EL (cell line): ENCODE results near the gene ZNF750.

Experiments
- DNase-seq: peaks from one replicate; pipeline ENCODE4 v3.0.0-alpha.2; 2016

ZNF750 gene

GRCh38 chr17:82810644-82811430 is 29.0 kb downstream of the ZNF750 start:
- DNase-seq: no peak

GRCh38 chr17:82808921-82809905 is 30.6 kb downstream of the ZNF750 start:
- no peak for DNase-seq

GRCh38 chr17:82808006-82808405 is 31.8 kb downstream of the ZNF750 start:
- no peak for DNase-seq

- no peak for DNase-seq
These were observed 32.3 kb downstream of the ZNF750 start for GRCh38 chr17:82807562-82807961.

- no peak for DNase-seq
These were observed 32.7 kb downstream of the ZNF750 start for GRCh38 chr17:82807101-82807500.

GRCh38 chr17:82806645-82807044 is 33.2 kb downstream of the ZNF750 start:
- DNase-seq: no peak

GRCh38 chr17:82805823-82806222 is 34.0 kb downstream of the ZNF750 start:
- DNase-seq: no peak

GRCh38 chr17:82805254-82805653 is 34.6 kb downstream of the ZNF750 start:
- no peak for DNase-seq

GRCh38 chr17:82804442-82805191 is 35.2 kb downstream of the ZNF750 start:
- no peak for DNase-seq

GRCh38 chr17:82803606-82804005 is 36.2 kb downstream of the ZNF750 start:
- no peak for DNase-seq

- no peak for DNase-seq
These were observed 36.6 kb downstream of the ZNF750 start for GRCh38 chr17:82803185-82803584.

- DNase-seq: peak; percentile 23
These were observed 37.6 kb downstream of the ZNF750 start for GRCh38 chr17:82802075-82802780.

- DNase-seq: no peak
These were observed 38.3 kb downstream of the ZNF750 start for GRCh38 chr17:82801377-82801970.

- no peak for DNase-seq
These were observed 38.9 kb downstream of the ZNF750 start for GRCh38 chr17:82800885-82801284.

GRCh38 chr17:82799591-82799990 is 40.2 kb downstream of the ZNF750 start:
- no peak for DNase-seq

- DNase-seq: no peak
These were observed 41.1 kb downstream of the ZNF750 start for GRCh38 chr17:82798752-82799151.

GRCh38 chr17:82797061-82797460 is 42.8 kb downstream of the ZNF750 start:
- DNase-seq: no peak

- no peak for DNase-seq
These were observed 44.2 kb downstream of the ZNF750 start for GRCh38 chr17:82795615-82796014.

GRCh38 chr17:82794781-82795482 is 44.9 kb downstream of the ZNF750 start:
- DNase-seq: no peak

- DNase-seq: no peak
These were observed 45.7 kb downstream of the ZNF750 start for GRCh38 chr17:82793974-82794630.

GRCh38 chr17:82791532-82791931 is 48.3 kb downstream of the ZNF750 start:
- peak; percentile 90 for DNase-seq
